Measurements from ENCODE around the gene VPS8.

VPS8 gene

GRCh38 chr3:184811999-184812661 is at the start of gene VPS8:
VPS8 (plus strand) TSS chr3:184812166; CDS start chr3:184824633, 12,467 bp downstream.
- peak; percentile 95 for DNase-seq

DNA sequence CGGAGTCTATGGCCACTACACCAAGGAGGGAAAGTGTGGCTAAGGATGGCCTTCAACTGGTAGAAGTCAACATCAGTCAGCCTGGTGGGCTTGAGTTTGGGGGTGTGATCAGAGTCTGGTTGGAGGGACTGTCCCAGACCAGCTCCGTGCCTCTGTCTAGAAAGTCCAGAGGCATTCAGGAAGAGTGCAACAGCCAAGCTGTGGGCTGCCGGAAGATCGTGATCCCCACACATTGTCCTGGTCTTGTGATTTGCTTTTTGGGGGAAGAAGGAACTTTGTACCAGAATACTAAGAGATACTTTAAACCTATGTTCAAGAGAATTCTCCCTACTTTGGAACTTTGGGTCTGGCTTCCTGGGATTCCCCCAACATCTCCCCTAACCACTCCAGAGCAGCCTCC is 47.8 kb upstream of the VPS8 start:
- no peak for DNase-seq

DNA sequence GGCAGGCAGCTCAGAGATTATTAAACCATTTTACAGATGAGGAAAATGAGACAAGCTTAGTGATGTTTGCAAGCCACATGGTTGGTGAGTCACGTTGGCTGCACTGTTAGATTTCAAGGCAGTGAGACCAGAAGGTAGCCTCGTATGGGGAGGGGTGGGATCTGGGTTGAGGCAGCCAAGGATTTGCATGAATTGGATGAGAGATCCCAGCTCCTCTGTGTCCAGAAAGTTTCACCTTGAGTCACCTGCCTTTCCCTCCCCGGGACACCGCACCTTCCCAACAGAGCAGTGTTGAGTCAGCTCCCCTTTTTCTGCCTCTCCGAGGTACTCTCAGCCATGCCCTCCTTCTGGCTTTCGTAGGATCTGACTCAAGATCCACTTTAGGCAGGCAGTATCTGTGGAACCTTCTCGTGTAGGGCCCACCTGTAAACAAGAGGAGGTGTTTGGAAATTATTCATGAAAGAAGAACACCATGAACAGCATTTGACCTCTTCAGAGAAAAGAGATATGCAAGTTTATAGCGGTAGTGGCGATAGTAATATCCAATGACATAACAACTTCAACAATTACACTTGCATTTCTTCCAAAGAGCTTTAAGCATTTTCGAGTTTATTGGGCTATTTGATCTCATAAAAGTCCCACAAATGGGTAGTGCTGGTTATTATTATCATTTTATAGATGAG is 46.8 kb upstream of the VPS8 start:
- DNase-seq = no peak

DNA sequence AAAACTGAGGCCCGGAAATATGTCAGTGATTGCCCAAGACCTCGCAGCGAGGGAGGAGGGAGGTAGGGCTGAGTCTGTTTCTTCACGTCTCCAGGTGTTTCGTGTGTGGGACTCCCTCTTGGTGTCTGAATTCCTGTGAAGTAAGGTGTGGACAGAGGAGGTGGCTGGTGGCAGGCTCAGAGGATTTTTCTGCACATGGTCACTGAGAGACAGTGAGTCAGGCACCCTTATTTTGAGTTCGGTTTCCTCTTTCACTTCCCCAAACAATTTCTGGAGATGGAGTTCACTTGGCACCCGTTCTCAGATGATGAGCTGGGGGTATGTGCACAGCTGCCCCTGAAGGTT is 46.3 kb upstream of the VPS8 start:
- no peak for DNase-seq

DNA sequence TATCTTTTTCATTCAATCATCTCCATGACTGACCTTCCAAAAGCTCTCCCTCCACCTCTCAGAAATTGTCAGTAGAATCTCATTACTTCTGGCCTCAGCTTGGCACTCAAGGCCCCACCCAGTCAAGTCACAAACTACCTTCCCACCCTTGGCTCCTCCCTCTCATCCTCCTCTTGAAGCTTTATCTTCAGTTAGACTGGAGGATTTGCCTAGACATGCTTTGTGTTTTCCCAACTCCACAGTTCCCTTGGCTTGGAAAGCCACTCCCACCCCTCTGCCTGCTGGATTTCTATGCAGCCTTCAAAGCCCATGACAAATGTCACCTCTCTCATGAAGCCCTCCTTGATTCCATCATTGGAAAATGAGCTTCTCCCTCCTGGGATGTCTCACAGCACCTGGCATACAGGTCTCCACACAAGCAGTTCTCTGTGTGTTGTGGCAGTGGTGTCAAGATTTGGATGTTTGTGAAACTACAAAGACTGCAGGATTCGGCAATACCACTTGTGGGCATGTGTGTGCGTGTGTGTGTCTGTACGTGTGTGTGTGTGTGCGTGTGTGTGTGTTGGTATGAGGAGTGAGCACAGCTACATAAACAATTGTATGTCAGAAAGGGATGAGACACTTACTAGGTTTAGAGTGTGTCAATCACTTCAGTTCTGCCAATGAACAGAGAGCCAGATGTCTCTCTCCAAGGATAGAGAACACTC is 45.3 kb upstream of the VPS8 start:
- no peak for DNase-seq

- no peak for DNase-seq
These were observed 44.6 kb upstream of the VPS8 start for GRCh38 chr3:184767377-184767776.

- DNase-seq = no peak
These were observed 42.4 kb upstream of the VPS8 start for GRCh38 chr3:184769382-184770170.

- no peak for DNase-seq
These were observed 41.4 kb upstream of the VPS8 start for GRCh38 chr3:184770541-184770940.

GRCh38 chr3:184771301-184772127 is 40.5 kb upstream of the VPS8 start:
- no peak for DNase-seq

DNA sequence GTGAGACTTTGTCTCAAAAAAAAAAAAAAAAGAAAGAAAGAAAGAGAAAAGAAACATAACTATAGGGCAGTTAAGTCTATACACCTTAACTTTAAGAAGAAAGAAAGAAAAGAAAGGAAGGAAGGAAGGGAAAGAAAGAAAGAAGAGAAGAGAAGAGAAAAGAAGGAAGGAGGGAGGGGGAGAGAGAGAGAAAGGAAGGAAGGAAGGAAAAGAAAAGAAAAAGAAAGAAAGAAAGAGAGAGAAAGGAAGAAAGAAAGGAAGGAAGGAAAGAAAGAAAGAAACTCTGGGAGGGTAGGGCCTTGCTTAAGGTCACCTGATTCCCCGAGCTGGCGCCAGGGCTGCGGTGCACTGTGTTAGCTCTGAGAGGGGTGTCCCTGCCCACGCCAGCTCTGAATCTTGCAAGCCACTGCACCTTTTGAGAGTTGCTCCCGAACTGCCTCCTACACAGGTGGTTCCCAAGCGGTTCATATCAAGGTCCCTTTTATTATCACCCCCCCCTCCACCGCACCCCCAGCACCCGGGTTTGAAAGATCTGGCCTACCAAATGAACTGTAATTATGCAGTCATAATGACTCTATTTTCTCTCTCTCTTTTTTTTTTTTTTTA is 39.2 kb upstream of the VPS8 start:
- DNase-seq = no peak

- no peak for DNase-seq
These were observed 38.4 kb upstream of the VPS8 start for GRCh38 chr3:184773283-184774186.

GRCh38 chr3:184776916-184777315 is 35.0 kb upstream of the VPS8 start:
- DNase-seq = no peak

GRCh38 chr3:184777566-184778356 is 34.2 kb upstream of the VPS8 start:
- DNase-seq = peak; percentile 61

DNA sequence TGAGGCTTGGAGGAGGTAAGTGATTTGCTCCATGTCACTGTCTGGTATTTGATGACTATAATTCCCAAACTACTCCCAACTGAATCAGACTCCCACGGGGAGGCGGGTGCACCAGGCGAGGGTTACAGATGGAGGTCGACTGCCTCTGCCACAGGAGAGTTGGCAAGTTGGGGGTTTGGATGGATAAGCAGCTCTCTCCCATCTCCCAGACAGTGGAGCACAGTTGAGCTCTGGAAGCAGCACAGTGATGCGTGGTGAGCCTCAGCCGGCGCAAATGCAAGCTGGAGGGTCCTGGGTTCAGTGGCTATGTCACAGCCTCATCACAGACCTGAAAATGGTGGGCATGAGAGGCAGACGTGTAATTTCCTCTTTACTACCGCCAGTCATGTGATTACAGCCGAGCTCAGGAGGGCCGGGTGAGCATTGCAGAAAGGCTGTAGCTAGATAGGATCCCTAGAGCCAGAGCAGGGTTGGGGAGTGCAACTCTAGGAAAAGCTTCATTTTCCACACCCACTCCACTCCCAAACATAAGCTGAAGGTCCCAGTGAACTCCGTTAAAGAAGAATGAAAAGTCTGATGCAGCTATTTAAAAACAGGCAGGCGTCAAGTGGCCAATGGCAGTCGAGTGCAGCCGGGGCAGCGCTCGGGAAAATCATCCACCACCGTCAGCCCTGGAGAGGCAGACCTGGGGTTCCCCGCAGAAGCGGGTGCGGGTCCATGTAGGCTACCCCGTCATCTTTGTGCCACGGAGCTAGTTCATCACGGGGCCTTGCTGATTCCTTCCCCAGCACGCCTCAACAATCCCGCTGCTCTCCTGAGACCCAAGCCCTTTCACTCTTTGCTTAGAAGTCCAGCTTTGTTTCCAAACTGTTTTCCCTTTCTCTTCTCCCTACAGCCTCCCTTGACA is 33.3 kb upstream of the VPS8 start:
- no peak for DNase-seq

DNA sequence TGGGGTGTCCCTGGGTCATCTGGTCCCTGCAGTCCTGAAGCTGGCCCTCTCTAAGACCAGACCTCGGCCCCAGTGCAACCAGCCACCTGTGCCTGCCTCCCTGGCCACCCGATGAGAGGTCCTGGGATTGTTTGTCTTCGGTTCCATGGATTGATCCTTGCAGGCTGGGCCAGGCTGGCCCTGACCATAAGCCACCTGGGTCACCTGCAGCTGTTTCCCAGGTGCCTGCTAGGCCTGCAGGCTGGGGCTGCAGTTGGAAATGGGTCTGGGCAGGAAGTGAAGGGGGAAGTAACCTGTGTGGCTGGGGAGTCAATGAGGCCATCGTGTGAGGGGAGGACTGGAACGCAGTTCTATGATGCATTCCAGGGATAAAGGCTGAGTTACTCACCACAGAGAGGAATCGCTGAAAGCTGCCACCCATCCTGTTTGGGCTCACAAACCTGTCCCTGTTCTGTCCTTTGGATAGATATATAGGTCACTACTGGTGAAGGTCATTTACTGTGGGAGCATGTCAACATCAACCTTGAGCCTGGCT is 30.9 kb upstream of the VPS8 start:
- DNase-seq = no peak

DNA sequence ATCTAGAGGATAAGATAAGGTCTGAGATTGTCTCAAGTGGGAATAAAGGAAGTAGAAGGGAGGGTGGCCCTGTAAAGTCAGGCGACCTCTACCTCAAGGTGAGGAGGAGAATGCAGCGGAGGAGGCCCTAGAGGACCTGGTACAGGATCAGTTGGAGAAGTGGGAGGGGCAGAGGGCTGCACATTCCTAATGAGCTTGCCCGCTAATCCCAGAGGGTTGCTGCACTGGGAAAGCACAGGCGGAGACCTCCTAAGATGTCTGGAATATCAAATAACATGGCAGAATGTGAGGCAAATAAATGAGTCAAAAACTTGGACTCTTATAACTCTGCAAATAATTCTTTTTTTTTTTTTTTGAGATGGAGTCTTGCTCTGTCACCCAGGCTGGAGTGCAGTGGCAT is 30.2 kb upstream of the VPS8 start:
- no peak for DNase-seq

DNA sequence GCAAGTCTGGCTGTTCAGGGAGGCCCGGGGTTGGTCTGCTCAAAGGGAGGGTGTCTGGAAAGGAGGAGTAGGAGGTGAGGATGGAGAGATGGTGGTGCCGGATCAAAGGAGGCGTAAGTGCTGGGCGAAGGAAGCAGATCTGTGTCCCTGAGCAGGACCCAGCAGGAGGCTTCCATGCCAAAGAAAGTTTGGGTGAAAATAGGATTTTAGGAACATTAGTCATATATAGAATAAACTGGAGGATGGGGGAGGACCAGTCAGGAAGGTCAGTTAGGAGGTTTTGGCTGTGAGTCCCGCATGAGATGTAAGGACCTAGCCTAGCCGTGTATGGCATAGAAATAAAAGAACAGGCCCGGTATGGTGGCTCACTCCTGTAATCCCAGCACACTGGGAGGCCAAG is 28.6 kb upstream of the VPS8 start:
- DNase-seq = no peak

GRCh38 chr3:184784731-184785500 is 27.1 kb upstream of the VPS8 start:
- DNase-seq = no peak
